Measurements from ENCODE around the gene CHST1.

Gene CHST1

GRCh38 chr11:45650166-45651095, 15.0 kb downstream of the CHST1 start:
- no peak overlapping the region for H3K4me3 ChIP-seq (ENCODE audit: low read depth, low read length)
- TF ChIP-seq CTCF (IDR thresholded peaks at IDR 0.05; ENCODE audit: low read depth, low read length): no peak
- no peaks in the 10 kb centered on the region for H3K27me3 ChIP-seq
- H3K9me3 ChIP-seq: no peaks in the 10 kb centered on the region
- no peak for DNase-seq
- no peaks in the 10 kb centered on the region for H3K4me1 ChIP-seq
- no peaks in the 10 kb centered on the region for H3K36me3 ChIP-seq

GRCh38 chr11:45649544-45650165, 15.8 kb downstream of the CHST1 start:
- Histone ChIP-seq H3K36me3 (no peaks in the 10 kb centered on the region), H3K9me3 (no peaks in the 10 kb centered on the region), H3K27me3 (no peaks in the 10 kb centered on the region), H3K4me1 (no peaks in the 10 kb centered on the region), H3K4me3 (ENCODE audit: low read depth, low read length) (no peak overlapping the region)
- no peak for DNase-seq
- TF ChIP-seq CTCF (IDR thresholded peaks at IDR 0.05; ENCODE audit: low read depth, low read length): no peak

- H3K27me3 ChIP-seq: no peaks in the 10 kb centered on the region
- H3K36me3 ChIP-seq: no peaks in the 10 kb centered on the region
- H3K4me3 ChIP-seq (ENCODE audit: low read depth, low read length): no peak overlapping the region
- H3K9me3 ChIP-seq: no peaks in the 10 kb centered on the region
- no peak for DNase-seq
- TF ChIP-seq CTCF (IDR thresholded peaks at IDR 0.05; ENCODE audit: low read depth, low read length): no peak
- no peaks in the 10 kb centered on the region for H3K4me1 ChIP-seq
These were observed 16.5 kb downstream of the CHST1 start for GRCh38 chr11:45648931-45649330.

GRCh38 chr11:45647786-45648185, 17.6 kb downstream of the CHST1 start:
- Histone ChIP-seq H3K9me3 (no peaks in the 10 kb centered on the region), H3K27me3 (no peaks in the 10 kb centered on the region), H3K36me3 (no peaks in the 10 kb centered on the region), H3K4me3 (ENCODE audit: low read depth, low read length) (no peak overlapping the region), H3K4me1 (no peaks in the 10 kb centered on the region)
- no peak for DNase-seq
- TF ChIP-seq CTCF (IDR thresholded peaks at IDR 0.05; ENCODE audit: low read depth, low read length): no peak

GRCh38 chr11:45647329-45647728, 18.1 kb downstream of the CHST1 start:
- Histone ChIP-seq H3K27me3 (no peaks in the 10 kb centered on the region), H3K9me3 (no peaks in the 10 kb centered on the region), H3K4me3 (ENCODE audit: low read depth, low read length) (no peak overlapping the region), H3K4me1 (no peaks in the 10 kb centered on the region), H3K36me3 (no peaks in the 10 kb centered on the region)
- DNase-seq: no peak
- TF ChIP-seq CTCF (IDR thresholded peaks at IDR 0.05; ENCODE audit: low read depth, low read length): no peak

All from BE2C (cell line).